GM21786 (cell line): Measurements from ENCODE around the gene NDUFC2.
"Not testable (repeated sequence)": the region's sequence is repeated elsewhere in the genome, so short reads cannot be mapped to it uniquely, and the experiment has no call there.

Source experiments
- ATAC-seq: cut with Tn5 transposase; IDR thresholded peaks from one replicate; pipeline ENCODE4 v1.9.1; 2021; ENCODE audit not compliant: unreplicated experiment

NDUFC2 gene

GRCh38 chr11:78056093-78056492, 23.6 kb downstream of the NDUFC2 start:
- no peak for ATAC-seq

- no peak for ATAC-seq
These were observed 24.7 kb downstream of the NDUFC2 start for GRCh38 chr11:78054971-78055370.

- ATAC-seq = no peak
These were observed 28.5 kb downstream of the NDUFC2 start for GRCh38 chr11:78050964-78051831.

GRCh38 chr11:78049348-78049747, 30.3 kb downstream of the NDUFC2 start:
- ATAC-seq = no peak

GRCh38 chr11:78048561-78048960, 31.1 kb downstream of the NDUFC2 start:
- ATAC-seq = no peak

GRCh38 chr11:78046486-78046854, 33.2 kb downstream of the NDUFC2 start:
- ATAC-seq = no peak

- peak; percentile 64 for ATAC-seq
These were observed 33.7 kb downstream of the NDUFC2 start for GRCh38 chr11:78045851-78046485.

- ATAC-seq = no peak
These were observed 35.0 kb downstream of the NDUFC2 start for GRCh38 chr11:78044706-78045105.

GRCh38 chr11:78041843-78042440, 37.7 kb downstream of the NDUFC2 start:
- ATAC-seq = no peak

- not testable (repeated sequence) for ATAC-seq
These were observed 38.3 kb downstream of the NDUFC2 start for GRCh38 chr11:78041380-78041719.

- ATAC-seq = no peak
These were observed 38.8 kb downstream of the NDUFC2 start for GRCh38 chr11:78040691-78041379.

GRCh38 chr11:78039919-78040671, 39.6 kb downstream of the NDUFC2 start:
- ATAC-seq = peak; percentile 76

GRCh38 chr11:78039391-78039918, 40.2 kb downstream of the NDUFC2 start:
- no peak for ATAC-seq

GRCh38 chr11:78038697-78039313, 40.9 kb downstream of the NDUFC2 start:
- ATAC-seq = no peak

- ATAC-seq = no peak
These were observed 41.6 kb downstream of the NDUFC2 start for GRCh38 chr11:78037825-78038620.

GRCh38 chr11:78037056-78037455, 42.6 kb downstream of the NDUFC2 start:
- ATAC-seq = no peak

- no peak for ATAC-seq
These were observed 43.3 kb downstream of the NDUFC2 start for GRCh38 chr11:78036313-78036712.

GRCh38 chr11:78034623-78035022, 45.0 kb downstream of the NDUFC2 start:
- ATAC-seq = no peak

- ATAC-seq = no peak
These were observed 46.6 kb downstream of the NDUFC2 start for GRCh38 chr11:78033040-78033439.
